A549 (cell line): ENCODE measurements around the gene PATJ. TPM values are rescaled to one million over a fixed set of nuclear protein-coding genes. Genes with fewer than 3 reads are reported as not detected.

Source experiments
- ATAC-seq, 2 experiments: fragments of 200-7000 bp in 1 of 2; fragments of >200 bp in 1 of 2; cut with Nextera tagmentation in 1 of 2; cut with Tn5 transposase in 1 of 2; 3 replicates each; pipeline versions ENCODE4 v1.8.0 to v1.9.1; 2018 to 2020; ENCODE audit warnings: mild to moderate bottlenecking in 1 of 2, moderate library complexity in 1 of 2
- CTCF ChIA-PET: fragments of 300-600 bp; sonication (Branson Sonifier 250); formaldehyde crosslinking; extraction: SDS; loops from one replicate; lab custom pipeline; 2021; ENCODE audit warnings: antibody characterized with exemption, inconsistent platforms; lab: Yijun Ruan, JAX
- POLR2A ChIA-PET: fragments of 350-600 bp; formaldehyde crosslinking; extraction: SDS; loops from one replicate; lab custom pipeline; 2021; ENCODE audit warnings: antibody characterized with exemption, inconsistent platforms; lab: Yijun Ruan, JAX
- DNase-seq, 2 experiments: peaks; one replicate each; pipeline versions ENCODE4 v3.0.0 to v3.0.0-alpha.2; 2011 to 2016; ENCODE audit warnings: low read depth in 1 of 2, low spot score in 1 of 2
- FAIRE-seq: peaks from 2 replicates; lab custom pipeline; 2011; peaks lifted over from hg19 to GRCh38; lab: Jason Lieb, UNC
- H3K27ac ChIP-seq, 2 experiments: fragments of >200 bp; sonication (Bioruptor Twin); formaldehyde crosslinking; 3 replicates each; pipeline ENCODE4 v1.5.1; 2016 to 2017
- H3K4me1 ChIP-seq: fragments of >200 bp; sonication (Bioruptor Twin); formaldehyde crosslinking; 3 replicates; pipeline ENCODE4 v1.6.1; 2016
- H3K4me2 ChIP-seq: fragments of >200 bp; sonication (Bioruptor Twin); formaldehyde crosslinking; 3 replicates; pipeline ENCODE4 v1.6.1; 2016
- H3K4me3 ChIP-seq: fragments of >200 bp; sonication (Bioruptor Twin); formaldehyde crosslinking; 3 replicates; pipeline ENCODE4 v1.5.1; 2016
- H3K9me3 ChIP-seq: fragments of >200 bp; sonication (Bioruptor Twin); formaldehyde crosslinking; 3 replicates; pipeline ENCODE4 v1.6.1; 2016
- ATOH8 ChIP-seq: fragments of 250-450 bp; sonication (Bioruptor Pico); IDR thresholded peaks from 2 replicates; pipeline ENCODE4 v1.5.0; 2020; ENCODE audit warnings: low read depth, mild to moderate bottlenecking, moderate library complexity
- BCL3 ChIP-seq: fragments of >200 bp; sonication (Bioruptor Twin); formaldehyde crosslinking; IDR thresholded peaks from 3 replicates; pipeline ENCODE4 v1.6.1; 2016
- BHLHE40 ChIP-seq: IDR thresholded peaks from 2 replicates; pipeline ENCODE4 v1.6.1; 2012; ENCODE audit warnings: low read depth, low read length, inconsistent platforms
- EHF ChIP-seq: fragments of 250-450 bp; sonication (Bioruptor Pico); IDR thresholded peaks from 2 replicates; pipeline ENCODE4 v1.5.0; 2020; ENCODE audit warnings: mild to moderate bottlenecking
- EHMT2 ChIP-seq: fragments of 200-600 bp; sonication (generic); IDR thresholded peaks from 2 replicates; pipeline ENCODE4 v1.6.1; 2016; ENCODE audit warnings: antibody characterized with exemption, low read depth, mild to moderate bottlenecking, moderate library complexity
- ESRRA ChIP-seq: fragments of 150-350 bp; IDR thresholded peaks from 2 replicates; pipeline ENCODE4 v1.6.1; 2014; ENCODE audit warnings: mild to moderate bottlenecking, low read length, borderline replicate concordance
- FOSB ChIP-seq: fragments of 250-450 bp; sonication (Bioruptor Pico); IDR thresholded peaks from 2 replicates; pipeline ENCODE4 v1.5.0; 2020; ENCODE audit warnings: mild to moderate bottlenecking, moderate library complexity
- FOSL2 ChIP-seq, 2 experiments: fragments of 450-650 bp in 1 of 2; fragments of >200 bp in 1 of 2; sonication (Bioruptor Twin) in 1 of 2; formaldehyde crosslinking; IDR thresholded peaks; 2 replicates each; pipeline versions ENCODE4 v1.5.0 to v1.6.1; 2016 to 2020; ENCODE audit warnings: mild to moderate bottlenecking in 1 of 2, moderate library complexity in 1 of 2
- GATA3 ChIP-seq: IDR thresholded peaks from 2 replicates; pipeline ENCODE4 v1.6.1; 2012; ENCODE audit warnings: borderline replicate concordance
- HDAC2 ChIP-seq: fragments of 200-600 bp; sonication (generic); IDR thresholded peaks from 2 replicates; pipeline ENCODE4 v1.6.1; 2016
- HES2 ChIP-seq: fragments of >200 bp; sonication (Bioruptor Twin); formaldehyde crosslinking; IDR thresholded peaks from 2 replicates; pipeline ENCODE4 v1.6.1; 2016
- HMGXB4 ChIP-seq: fragments of 250-450 bp; sonication (Bioruptor Pico); IDR thresholded peaks from 2 replicates; pipeline ENCODE4 v1.5.0; 2021; ENCODE audit warnings: mild to moderate bottlenecking, moderate library complexity, borderline replicate concordance
- KDM1A ChIP-seq: fragments of 200-600 bp; sonication (generic); IDR thresholded peaks from 2 replicates; pipeline ENCODE4 v1.6.1; 2016; ENCODE audit warnings: low read depth, mild to moderate bottlenecking
- MAZ ChIP-seq: fragments of 150-350 bp; IDR thresholded peaks from 2 replicates; pipeline ENCODE4 v1.6.1; 2014; ENCODE audit warnings: antibody characterized with exemption, low read depth, low read length, borderline replicate concordance
- NR3C1 ChIP-seq: fragments of >200 bp; sonication (Bioruptor Twin); formaldehyde crosslinking; IDR thresholded peaks from 3 replicates; pipeline ENCODE4 v1.6.1; 2017
- POLR2A ChIP-seq: IDR thresholded peaks from 2 replicates; pipeline ENCODE4 v1.6.1; 2012; ENCODE audit warnings: mild to moderate bottlenecking, low read length
- POLR2AphosphoS2 ChIP-seq: conservative IDR thresholded peaks from 2 replicates; pipeline ENCODE4 v1.6.1; 2012; ENCODE audit warnings: low read length, improper control_type of control experiment, inconsistent platforms
- RARB ChIP-seq: fragments of 250-450 bp; sonication (Bioruptor Pico); IDR thresholded peaks from 2 replicates; pipeline ENCODE4 v1.8.0; 2021; ENCODE audit warnings: mild to moderate bottlenecking, moderate library complexity
- RFX5 ChIP-seq: fragments of 450-650 bp; IDR thresholded peaks from 2 replicates; pipeline ENCODE4 v1.7.1; 2014; ENCODE audit warnings: antibody characterized with exemption, mild to moderate bottlenecking, moderate library complexity
- SMC3 ChIP-seq: fragments of >200 bp; sonication (Bioruptor Twin); formaldehyde crosslinking; IDR thresholded peaks from 3 replicates; pipeline ENCODE4 v1.6.1; 2018; ENCODE audit warnings: inconsistent platforms
- ZFP36 ChIP-seq: fragments of 450-650 bp; IDR thresholded peaks from 2 replicates; pipeline ENCODE4 v1.6.1; 2014; ENCODE audit warnings: borderline replicate concordance; ENCODE audit not compliant: partially characterized antibody
- WGBS: methylation state at CpG from one replicate; pipeline ENCODE4 v1.1.6; 2017; ENCODE audit errors: missing lambda C conversion rate; 5-methylcytosine and 5-hydroxymethylcytosine counted together
- polyA plus RNA-seq, 4 experiments: library from polyadenylated mRNA; depleted of rRNA in 3 of 4; stranded (reverse); fragments of >200 nt; fragmentation: RNase III in 1 of 4; extraction: RNeasy Plus Mini Kit Qiagen cat#74134 plus additional on column Dnase treatment in 1 of 4; gene quantifications; 2 replicates in 3 of 4; 3 replicates in 1 of 4; pipeline ENCODE4 v1.2.3, GENCODE V29; 2011 to 2017
- TF ChIP-seq, protein P1 (sequence below): fragments of >200 bp; sonication (Bioruptor Twin); formaldehyde crosslinking; IDR thresholded peaks from 3 replicates; pipeline ENCODE4 v1.5.1; 2016

Gene PATJ
- polyA plus RNA-seq, 2 of the 4 experiments (the other 2 are of a cell fraction), result 6.0 to 14.7 TPM

GRCh38 chr1:62187548-62187947 lies 445.3 kb downstream of the PATJ start (continued):
- TF ChIP-seq HMGXB4 (no peak), POLR2A (no peak)
- TF ChIP-seq, protein P1, sequence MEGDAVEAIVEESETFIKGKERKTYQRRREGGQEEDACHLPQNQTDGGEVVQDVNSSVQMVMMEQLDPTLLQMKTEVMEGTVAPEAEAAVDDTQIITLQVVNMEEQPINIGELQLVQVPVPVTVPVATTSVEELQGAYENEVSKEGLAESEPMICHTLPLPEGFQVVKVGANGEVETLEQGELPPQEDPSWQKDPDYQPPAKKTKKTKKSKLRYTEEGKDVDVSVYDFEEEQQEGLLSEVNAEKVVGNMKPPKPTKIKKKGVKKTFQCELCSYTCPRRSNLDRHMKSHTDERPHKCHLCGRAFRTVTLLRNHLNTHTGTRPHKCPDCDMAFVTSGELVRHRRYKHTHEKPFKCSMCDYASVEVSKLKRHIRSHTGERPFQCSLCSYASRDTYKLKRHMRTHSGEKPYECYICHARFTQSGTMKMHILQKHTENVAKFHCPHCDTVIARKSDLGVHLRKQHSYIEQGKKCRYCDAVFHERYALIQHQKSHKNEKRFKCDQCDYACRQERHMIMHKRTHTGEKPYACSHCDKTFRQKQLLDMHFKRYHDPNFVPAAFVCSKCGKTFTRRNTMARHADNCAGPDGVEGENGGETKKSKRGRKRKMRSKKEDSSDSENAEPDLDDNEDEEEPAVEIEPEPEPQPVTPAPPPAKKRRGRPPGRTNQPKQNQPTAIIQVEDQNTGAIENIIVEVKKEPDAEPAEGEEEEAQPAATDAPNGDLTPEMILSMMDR, result no peak

DNA sequence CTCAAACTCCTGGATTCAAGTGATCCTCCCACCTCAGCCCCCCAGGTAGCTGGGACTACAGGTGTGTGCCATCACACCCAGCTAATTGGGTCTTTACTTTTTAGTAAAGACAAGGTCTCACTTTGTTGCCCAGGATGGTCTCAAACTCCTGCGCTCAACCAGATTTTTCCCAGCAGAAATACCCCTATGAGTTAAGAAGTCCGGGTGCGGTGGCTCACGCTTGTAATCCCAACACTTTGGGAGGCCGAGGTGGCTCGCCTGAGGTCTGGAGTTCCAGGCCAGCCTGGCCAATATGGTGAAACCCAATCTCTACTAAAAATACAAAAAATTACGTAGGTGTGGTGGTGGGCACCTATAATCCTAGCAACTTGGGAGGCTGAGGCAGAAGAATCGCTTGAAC lies 445.8 kb downstream of the PATJ start:
- H3K9me3 ChIP-seq, result no peaks in the 10 kb centered on the region
- H3K4me3 ChIP-seq, result no peak overlapping the region
- no peak overlapping the region for H3K4me2 ChIP-seq
- DNase-seq (no peak), ATAC-seq (no peak), FAIRE-seq (no peak)
- H3K27ac ChIP-seq, result no peak overlapping the region
- CTCF ChIA-PET, result no interaction called here
- TF ChIP-seq ATOH8 (CRISPR knock-in tag), result no peak
- no peak for TF ChIP-seq NR3C1
- TF ChIP-seq ZFP36, result no peak
- TF ChIP-seq RARB, result no peak
- TF ChIP-seq SMC3, result no peak
- TF ChIP-seq EHMT2, result no peak
- TF ChIP-seq RFX5, result no peak
- TF ChIP-seq HMGXB4, result no peak
- TF ChIP-seq BCL3, result no peak
- TF ChIP-seq MAZ, result no peak
- TF ChIP-seq GATA3, result no peak
- no peak for TF ChIP-seq KDM1A
- no peak for TF ChIP-seq FOSL2 (IDR thresholded peaks at IDR 0.05)
- no peak for TF ChIP-seq FOSL2 (CRISPR knock-in tag; IDR thresholded peaks at IDR 0.05)
- TF ChIP-seq BHLHE40, result no peak
- no peak for TF ChIP-seq POLR2AphosphoS2
- TF ChIP-seq EHF (CRISPR knock-in tag), result no peak
- no peak for TF ChIP-seq FOSB
- no peak for TF ChIP-seq HES2
- no peak for TF ChIP-seq HDAC2
- no peak for TF ChIP-seq ESRRA
- TF ChIP-seq, all 56 proteins: peak for 0
- no peaks in the 10 kb centered on the region for H3K4me1 ChIP-seq
- POLR2A ChIA-PET, result no interaction called here
- WGBS, result 81% methylated on average over 8 of the region's 8 CpGs
